Forelimb muscle (tissue), 1 donor: Measurements from ENCODE around the gene CDC123. TPM values are rescaled to one million over a fixed set of nuclear protein-coding genes. Genes with fewer than 3 reads are reported as not detected.
A peak's percentile ranks its signal among the peaks of the same experiment; 100 is the strongest.
"Not testable (repeated sequence)": the region's sequence is repeated elsewhere in the genome, so short reads cannot be mapped to it uniquely, and the experiment has no call there.

ENCODE experiments used
- DNase-seq: peaks from one replicate; pipeline ENCODE4 v3.0.0-alpha.2; 2013; ENCODE audit warnings: low read depth
- polyA plus RNA-seq: library from polyadenylated mRNA; unstranded; fragments of 120-200 nt; gene quantifications from one replicate; pipeline ENCODE4 v1.2.1, GENCODE V29; 2013; ENCODE audit not compliant: insufficient read length

CDC123 gene
- polyA plus RNA-seq, result 81.3 TPM

GRCh38 chr10:12195603-12196506 is at the start of gene CDC123, which contains the start of gene NUDT5:
Gene CDC123 (plus strand): TSS chr10:12196188. CDS start chr10:12196246, 58 bp downstream.
Gene NUDT5 (minus strand): TSS chr10:12195891. CDS start chr10:12186291, 9,600 bp downstream.
- DNase-seq, result peak; percentile 74

- no peak for DNase-seq
These were observed 45.8 kb upstream of the CDC123 start for GRCh38 chr10:12150163-12150562.

GRCh38 chr10:12154516-12154915 is 41.5 kb upstream of the CDC123 start:
- DNase-seq, result no peak

GRCh38 chr10:12156367-12157123 is 39.4 kb upstream of the CDC123 start:
- no peak for DNase-seq

- DNase-seq, result no peak
These were observed 37.9 kb upstream of the CDC123 start for GRCh38 chr10:12158111-12158510.

GRCh38 chr10:12160664-12161063 is 35.3 kb upstream of the CDC123 start:
- DNase-seq, result no peak

GRCh38 chr10:12162927-12163326 is 33.1 kb upstream of the CDC123 start:
- DNase-seq, result no peak

GRCh38 chr10:12164085-12164484 is 31.9 kb upstream of the CDC123 start:
- no peak for DNase-seq

- DNase-seq, result no peak
These were observed 31.0 kb upstream of the CDC123 start for GRCh38 chr10:12165036-12165435.

GRCh38 chr10:12165999-12166775 is 29.8 kb upstream of the CDC123 start:
- no peak for DNase-seq

GRCh38 chr10:12171512-12171911 is 24.5 kb upstream of the CDC123 start:
- not testable (repeated sequence) for DNase-seq

- no peak for DNase-seq
These were observed 18.3 kb upstream of the CDC123 start for GRCh38 chr10:12177642-12178041.

- no peak for DNase-seq
These were observed 16.3 kb upstream of the CDC123 start for GRCh38 chr10:12179606-12180170.

- DNase-seq, result no peak
These were observed 15.6 kb upstream of the CDC123 start for GRCh38 chr10:12180221-12180974.

GRCh38 chr10:12181065-12181775 is 14.8 kb upstream of the CDC123 start:
- no peak for DNase-seq

- no peak for DNase-seq
These were observed 11.8 kb upstream of the CDC123 start for GRCh38 chr10:12184165-12184564.

- no peak for DNase-seq
These were observed 9.7 kb upstream of the CDC123 start for GRCh38 chr10:12186323-12186722.

GRCh38 chr10:12187321-12187905 is 8.6 kb upstream of the CDC123 start:
- no peak for DNase-seq

- DNase-seq, result no peak
These were observed 7.3 kb upstream of the CDC123 start for GRCh38 chr10:12188656-12189055.

- DNase-seq, result no peak
These were observed 6.6 kb upstream of the CDC123 start for GRCh38 chr10:12189426-12189825.
